Tibial nerve (tissue), 3 donors: Measurements from ENCODE around the gene KRTAP1-1.

Experiments used
- CTCF ChIP-seq, 5 experiments: fragments of 200-600 bp in 3 of 5; fragments of 450-650 bp in 2 of 5; sonication (generic) in 3 of 5; IDR thresholded peaks; one replicate each; pipeline ENCODE4 v1.5.1; 2016 to 2019; ENCODE audit warnings: antibody characterized with exemption in 5 of 5, mild to moderate bottlenecking in 3 of 5, moderate library complexity in 2 of 5
- POLR2A ChIP-seq, 2 donors: fragments of 450-650 bp; IDR thresholded peaks; one replicate each; pipeline ENCODE4 v1.6.1; 2017; ENCODE audit warnings: antibody characterized with exemption in 2 of 2, mild to moderate bottlenecking in 2 of 2, moderate library complexity in 2 of 2

GRCh38 chr17:41069031-41069430, 27.8 kb upstream of the KRTAP1-1 start:
- TF ChIP-seq CTCF (IDR thresholded peaks at IDR 0.05) (no peak), POLR2A (IDR thresholded peaks at IDR 0.05) (no peak)
